Activated T-helper 17 cell treated with anti-CD3 and anti-CD28 coated beads, Interleukin-2, amount 50 U/mL, for 72 hours (primary cell): ENCODE measurements around the gene PRKRIP1. TPM values are rescaled to one million over a fixed set of nuclear protein-coding genes. Genes with fewer than 3 reads are reported as not detected.
A peak's percentile ranks its signal among the peaks of the same experiment; 100 is the strongest.
"Not testable (repeated sequence)": the region's sequence is repeated elsewhere in the genome, so short reads cannot be mapped to it uniquely, and the experiment has no call there.

Source experiments
- ATAC-seq: fragments of 150-1000 bp; cut with Tn5 transposase; replicated peaks from 2 replicates; pipeline ENCODE4 v1.10.0; 2021; ENCODE audit warnings: mild to moderate bottlenecking, moderate library complexity
- H3K27ac Mint-ChIP-seq: one replicate; pipeline ENCODE4 v1.8.0; 2022; ENCODE audit warnings: mixed read lengths
- H3K27me3 Mint-ChIP-seq: one replicate; pipeline ENCODE4 v1.8.0; 2022; ENCODE audit warnings: mixed read lengths
- H3K36me3 Mint-ChIP-seq: one replicate; pipeline ENCODE4 v1.8.0; 2022; ENCODE audit warnings: low read depth, mild to moderate bottlenecking, mixed read lengths
- H3K4me1 Mint-ChIP-seq: one replicate; pipeline ENCODE4 v1.8.0; 2022; ENCODE audit warnings: mixed read lengths
- H3K4me3 Mint-ChIP-seq: one replicate; pipeline ENCODE4 v1.8.0; 2022; ENCODE audit warnings: mild to moderate bottlenecking, mixed read lengths
- H3K9me3 Mint-ChIP-seq: one replicate; pipeline ENCODE4 v1.8.0; 2022; ENCODE audit warnings: mixed read lengths
- total RNA-seq, 2 donors: library from RNA; stranded (reverse); gene quantifications; one replicate each; pipeline ENCODE4 v1.2.3, GENCODE V29; 2022

Gene PRKRIP1
- total RNA-seq, 2 donors from 2014 or later = 41.7 to 76.6 TPM

GRCh38 chr7:102451371-102452054, 55.4 kb downstream of the PRKRIP1 start:
- Mint-ChIP-seq H3K4me1 (no peaks in the 10 kb centered on the region), H3K27ac (no peak overlapping the region), H3K9me3 (no peaks in the 10 kb centered on the region), H3K36me3 (peaks cover 9% of the 10 kb centered on the region), H3K27me3 (no peaks in the 10 kb centered on the region), H3K4me3 (no peak overlapping the region)
- ATAC-seq = no peak

DNA sequence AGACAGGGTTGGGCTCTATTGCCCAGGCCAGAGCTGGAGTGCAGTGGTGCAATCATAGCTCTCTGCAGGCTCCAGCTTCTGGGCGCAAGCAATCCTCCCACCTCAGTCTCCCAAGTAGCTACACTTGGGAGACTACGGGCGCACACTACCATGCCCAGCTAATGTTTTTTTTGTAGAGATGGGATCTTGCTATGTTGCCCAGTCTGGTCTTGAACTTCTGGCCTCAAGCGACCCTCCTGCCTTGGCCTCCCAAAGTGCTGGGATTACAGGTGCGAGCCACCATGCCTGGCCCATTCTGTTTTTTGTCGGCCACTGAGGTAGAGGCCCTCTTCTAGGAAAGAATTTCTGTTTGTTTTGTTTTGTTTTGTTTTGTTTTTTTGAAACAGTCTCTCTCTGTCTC, 56.3 kb downstream of the PRKRIP1 start:
- Mint-ChIP-seq H3K4me1 (no peaks in the 10 kb centered on the region), H3K27ac (no peak overlapping the region), H3K9me3 (no peaks in the 10 kb centered on the region), H3K4me3 (no peak overlapping the region), H3K36me3 (peaks cover 19% of the 10 kb centered on the region), H3K27me3 (no peaks in the 10 kb centered on the region)
- no peak for ATAC-seq

DNA sequence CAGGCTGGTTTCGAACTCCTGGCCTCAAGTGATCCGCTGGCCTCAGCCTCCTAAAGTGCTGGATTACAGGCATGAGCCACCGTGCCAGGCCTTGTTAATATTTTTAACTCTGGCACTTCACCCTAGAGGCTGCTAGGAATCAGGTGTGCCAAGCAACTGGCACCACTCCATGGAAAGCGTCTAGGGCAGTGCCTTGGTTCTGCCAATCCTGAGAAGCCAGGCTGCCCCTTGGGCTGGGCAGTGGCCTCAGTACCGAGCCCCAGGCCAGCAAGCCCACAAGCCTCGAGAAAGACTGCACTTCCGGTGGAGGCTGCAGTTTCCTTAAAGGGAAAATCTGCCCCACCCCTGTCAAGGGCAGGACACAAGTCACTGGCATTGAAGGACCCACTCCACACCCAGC, 57.2 kb downstream of the PRKRIP1 start:
- H3K27ac Mint-ChIP-seq = no peak overlapping the region
- H3K27me3 Mint-ChIP-seq = no peaks in the 10 kb centered on the region
- no peaks in the 10 kb centered on the region for H3K4me1 Mint-ChIP-seq
- no peak for ATAC-seq
- no peaks in the 10 kb centered on the region for H3K9me3 Mint-ChIP-seq
- peaks cover 27% of the 10 kb centered on the region for H3K36me3 Mint-ChIP-seq
- no peak overlapping the region for H3K4me3 Mint-ChIP-seq

- Mint-ChIP-seq H3K27me3 (no peaks in the 10 kb centered on the region), H3K9me3 (no peaks in the 10 kb centered on the region), H3K27ac (no peak overlapping the region), H3K4me1 (no peaks in the 10 kb centered on the region), H3K36me3 (peaks cover 29% of the 10 kb centered on the region), H3K4me3 (no peak overlapping the region)
- ATAC-seq = no peak
Measured at GRCh38 chr7:102454468-102454867, 58.3 kb downstream of the PRKRIP1 start.

DNA sequence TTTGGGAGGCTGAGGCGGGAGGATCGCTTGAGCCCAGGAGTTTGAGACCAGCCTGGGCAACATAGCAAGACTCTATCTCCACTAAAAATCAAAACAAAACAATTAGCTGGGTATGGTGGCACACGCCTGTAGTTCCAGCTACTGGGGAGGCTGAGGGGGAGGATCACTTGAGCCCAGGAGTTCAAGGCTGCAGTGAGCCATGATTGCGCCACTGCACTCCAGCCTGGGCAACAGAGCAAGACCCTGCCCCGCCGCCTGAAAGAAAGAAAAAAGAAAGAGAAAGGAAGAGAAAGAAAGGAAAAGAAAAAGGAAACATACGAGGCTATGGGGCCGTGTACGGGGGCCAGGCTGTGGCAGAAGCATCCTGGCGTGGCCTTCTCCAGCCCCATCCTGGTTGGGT, 58.8 kb downstream of the PRKRIP1 start:
- H3K4me1 Mint-ChIP-seq, H3K27me3 Mint-ChIP-seq, ATAC-seq, H3K9me3 Mint-ChIP-seq, H3K27ac Mint-ChIP-seq, H3K4me3 Mint-ChIP-seq: not testable (repeated sequence)
- H3K36me3 Mint-ChIP-seq = peaks cover 29% of the 10 kb centered on the region

DNA sequence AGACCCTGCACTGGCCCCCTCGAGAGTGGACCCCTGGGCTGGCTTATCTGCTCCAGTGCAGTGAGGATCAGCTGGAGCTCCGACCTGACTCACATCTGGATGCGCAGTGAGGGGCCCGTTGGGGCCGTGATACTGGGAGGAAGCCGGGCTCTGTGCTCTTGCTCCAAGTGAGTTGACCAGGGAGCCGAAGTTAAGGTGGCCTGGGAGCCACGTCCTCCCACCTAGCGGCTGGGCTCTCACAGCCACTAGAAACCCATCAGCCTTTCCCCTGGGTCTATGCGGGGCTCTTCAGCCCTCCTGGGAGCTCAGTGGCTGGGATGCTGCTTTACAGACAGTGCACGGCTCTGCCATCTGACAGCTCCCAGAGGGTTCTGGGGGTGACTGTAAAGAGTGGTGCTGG, 59.4 kb downstream of the PRKRIP1 start:
- Mint-ChIP-seq H3K27ac (no peak overlapping the region), H3K9me3 (no peaks in the 10 kb centered on the region), H3K4me3 (no peak overlapping the region)

GRCh38 chr7:102456327-102456726, 60.2 kb downstream of the PRKRIP1 start:
- H3K36me3 Mint-ChIP-seq = peaks cover 29% of the 10 kb centered on the region
- H3K9me3 Mint-ChIP-seq = no peaks in the 10 kb centered on the region
- no peak overlapping the region for H3K4me3 Mint-ChIP-seq
- H3K4me1 Mint-ChIP-seq = no peaks in the 10 kb centered on the region
- ATAC-seq = no peak
- H3K27ac Mint-ChIP-seq = no peak overlapping the region
- no peaks in the 10 kb centered on the region for H3K27me3 Mint-ChIP-seq

More for the DNA sequence above, 59.4 kb downstream of the PRKRIP1 start:
- Mint-ChIP-seq H3K36me3 (peaks cover 29% of the 10 kb centered on the region), H3K27me3 (no peaks in the 10 kb centered on the region), H3K4me1 (no peaks in the 10 kb centered on the region)
- ATAC-seq = no peak

DNA sequence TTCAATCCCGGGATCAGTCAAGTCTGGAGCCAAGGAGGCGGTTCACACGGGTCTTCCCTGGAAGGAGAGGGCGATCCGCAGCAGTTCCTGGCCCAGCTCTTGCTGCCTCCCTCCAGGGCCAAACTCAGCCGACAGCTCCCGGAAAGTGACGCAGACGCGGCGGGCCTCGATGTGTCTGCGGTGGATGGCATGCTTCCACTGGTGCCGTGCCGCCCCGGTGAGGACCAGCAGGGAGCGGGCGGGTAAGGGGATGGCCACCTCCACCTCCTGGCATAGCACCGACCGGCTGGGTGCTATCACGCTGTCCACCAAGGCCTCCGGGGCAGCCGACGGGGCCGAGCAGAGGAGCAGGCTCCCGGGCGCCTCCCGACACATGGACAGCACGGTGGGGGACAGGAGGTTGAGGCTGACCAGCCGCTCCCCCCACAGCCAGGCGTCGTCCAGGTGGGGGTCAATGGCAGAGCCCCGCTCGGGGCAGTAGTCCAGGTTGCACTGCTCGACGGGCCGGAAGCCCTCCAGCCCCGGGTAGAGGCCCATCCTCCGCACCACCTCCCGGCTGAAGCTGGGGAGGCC, 61.3 kb downstream of the PRKRIP1 start:
- no peak overlapping the region for H3K4me3 Mint-ChIP-seq
- no peak overlapping the region for H3K27ac Mint-ChIP-seq

GRCh38 chr7:102459221-102459844, 63.2 kb downstream of the PRKRIP1 start:
- ATAC-seq = no peak
- Mint-ChIP-seq H3K27ac (no peak overlapping the region), H3K36me3 (peaks cover 29% of the 10 kb centered on the region), H3K9me3 (no peaks in the 10 kb centered on the region), H3K27me3 (no peaks in the 10 kb centered on the region), H3K4me1 (peaks cover 12% of the 10 kb centered on the region), H3K4me3 (no peak overlapping the region)

More for the DNA sequence above, 61.3 kb downstream of the PRKRIP1 start:
- Mint-ChIP-seq H3K27me3 (no peaks in the 10 kb centered on the region), H3K4me1 (peaks cover under 1% of the 10 kb centered on the region), H3K36me3 (peaks cover 29% of the 10 kb centered on the region), H3K9me3 (no peaks in the 10 kb centered on the region)
- ATAC-seq = no peak

DNA sequence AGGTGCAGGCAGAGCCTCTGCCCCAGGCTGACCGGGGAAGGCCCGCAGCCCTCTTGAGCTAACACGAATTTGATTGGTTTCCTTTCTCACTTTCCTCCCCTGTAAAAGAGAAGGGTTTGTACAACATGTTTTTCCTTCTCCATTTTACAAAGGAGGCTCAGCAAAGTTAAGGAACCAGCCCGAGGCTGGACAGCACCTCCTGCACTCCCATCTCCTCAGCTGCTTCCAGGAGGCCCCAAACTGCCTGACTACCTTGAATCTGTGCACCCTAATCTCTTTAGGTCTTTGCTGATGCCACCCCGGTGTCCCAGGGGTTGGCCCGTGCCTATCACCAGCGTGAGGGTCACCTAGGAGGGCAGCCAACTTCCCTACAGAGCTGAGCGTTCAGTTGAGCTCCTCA, 64.3 kb downstream of the PRKRIP1 start:
- H3K27ac Mint-ChIP-seq = no peak overlapping the region
- no peaks in the 10 kb centered on the region for H3K9me3 Mint-ChIP-seq
- no peaks in the 10 kb centered on the region for H3K27me3 Mint-ChIP-seq
- no peak for ATAC-seq
- H3K4me1 Mint-ChIP-seq = peaks cover 12% of the 10 kb centered on the region
- no peak overlapping the region for H3K4me3 Mint-ChIP-seq
- peaks cover 29% of the 10 kb centered on the region for H3K36me3 Mint-ChIP-seq

DNA sequence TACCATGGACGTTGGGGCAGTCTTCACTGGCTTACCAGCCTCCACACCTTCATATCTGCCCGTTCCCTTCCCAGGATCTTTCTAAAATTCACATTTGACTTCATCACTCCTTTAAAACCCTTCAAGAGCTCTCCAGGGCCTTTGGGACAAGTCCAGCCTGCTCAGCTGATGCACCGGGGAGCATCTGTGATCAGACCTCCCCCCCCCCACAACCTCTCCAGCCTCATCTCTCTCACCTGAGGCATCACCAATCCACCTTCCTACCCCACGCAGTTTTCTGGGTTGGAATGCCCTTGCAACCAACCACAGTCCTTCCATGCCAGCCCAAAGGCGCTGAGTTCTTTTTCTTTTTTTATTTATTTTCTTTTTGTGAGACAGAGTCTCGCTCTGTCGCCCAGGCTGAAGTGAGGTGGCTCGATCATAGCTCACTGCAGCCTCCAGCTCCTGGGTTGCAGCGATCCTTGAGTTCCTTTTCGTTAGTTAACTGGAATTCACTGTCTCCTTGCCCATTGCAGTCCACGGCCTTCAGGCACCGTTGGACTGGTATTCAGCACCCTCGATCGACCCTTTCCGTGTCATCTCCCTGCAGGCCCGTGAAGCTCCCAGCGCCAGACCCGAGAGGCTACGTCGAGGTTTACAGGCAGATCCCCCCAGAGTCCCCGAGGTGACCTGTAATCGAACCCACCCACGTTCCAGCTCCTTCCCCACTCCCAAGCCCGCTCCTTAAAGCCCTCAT, 67.8 kb downstream of the PRKRIP1 start:
- Mint-ChIP-seq H3K4me3 (peak overlapping the region; percentile 89), H3K9me3 (no peaks in the 10 kb centered on the region)
- ATAC-seq = no peak

DNA sequence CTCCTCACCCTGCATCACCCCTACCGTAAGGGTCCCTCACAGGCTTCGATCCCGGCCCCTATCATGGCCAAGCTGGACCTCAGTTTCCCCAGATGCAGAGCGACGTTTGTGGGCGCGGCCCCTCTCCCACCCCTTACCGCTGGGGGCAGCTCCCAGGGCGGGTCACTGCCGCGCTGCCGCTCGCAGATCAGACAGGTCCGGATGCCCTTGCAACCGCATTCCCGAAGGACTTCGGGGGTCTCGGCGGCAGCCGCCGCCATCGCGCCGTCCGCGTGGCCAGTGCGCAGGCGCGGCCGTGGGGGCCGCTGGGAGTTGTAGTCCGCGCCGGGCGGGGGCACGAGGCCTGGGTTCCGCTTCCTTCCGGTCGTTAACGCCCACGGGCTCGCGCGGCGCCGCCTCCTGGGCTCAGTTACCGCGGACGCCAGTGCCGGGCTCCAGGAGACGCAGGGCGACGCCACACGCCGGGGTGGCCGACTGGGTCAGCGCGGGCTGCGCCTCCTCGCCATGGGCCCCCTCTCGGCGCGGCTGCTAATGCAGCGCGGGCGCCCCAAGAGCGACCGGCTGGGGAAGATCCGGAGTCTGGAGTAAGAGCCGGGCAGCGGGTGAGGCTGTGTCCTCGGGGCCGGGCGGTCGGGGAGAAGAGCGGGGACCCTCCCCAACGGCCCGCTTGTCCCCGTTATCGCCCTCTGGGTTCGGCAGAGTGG, 68.6 kb downstream of the PRKRIP1 start, which contains the start of the genes ALKBH4 and LRWD1:
ALKBH4 (minus strand) TSS at position 287 of the 704 bp plus-strand sequence; CDS start at position 260, 27 bp downstream.
LRWD1 (plus strand) TSS at position 408 of the 704 bp plus-strand sequence; CDS start at position 505, 97 bp downstream.
- no peaks in the 10 kb centered on the region for H3K27me3 Mint-ChIP-seq
- peaks cover 16% of the 10 kb centered on the region for H3K4me1 Mint-ChIP-seq

More for the DNA sequence above, 67.8 kb downstream of the PRKRIP1 start:
- H3K4me1 Mint-ChIP-seq = peaks cover 16% of the 10 kb centered on the region
- H3K27ac Mint-ChIP-seq = peak overlapping the region; percentile 89
- H3K27me3 Mint-ChIP-seq = no peaks in the 10 kb centered on the region
- H3K36me3 Mint-ChIP-seq = peaks cover 1% of the 10 kb centered on the region

DNA sequence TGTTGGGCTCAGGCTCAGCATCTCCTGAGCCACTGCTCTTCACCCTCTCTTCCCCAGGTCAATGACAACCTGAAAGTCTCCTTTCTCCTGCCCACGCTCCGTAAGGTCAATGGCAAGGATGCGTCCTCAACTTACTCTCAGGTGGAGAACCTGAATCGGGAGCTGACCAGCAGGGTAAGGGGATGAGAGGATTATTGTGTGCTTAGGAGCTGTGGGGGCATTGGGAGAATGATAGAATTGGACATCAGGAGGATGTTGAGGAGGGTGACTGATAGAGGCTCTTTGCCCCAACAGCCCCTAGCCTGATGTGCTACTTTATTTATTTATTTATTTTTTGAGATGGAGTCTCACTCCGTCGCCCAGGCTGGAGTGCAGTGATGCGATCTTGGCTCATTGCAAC, 69.9 kb downstream of the PRKRIP1 start:
- no peaks in the 10 kb centered on the region for H3K9me3 Mint-ChIP-seq
- ATAC-seq = no peak
- H3K4me1 Mint-ChIP-seq = peaks cover 16% of the 10 kb centered on the region
- H3K4me3 Mint-ChIP-seq = peak overlapping the region; percentile 89
- no peak overlapping the region for H3K27ac Mint-ChIP-seq
- peaks cover 5% of the 10 kb centered on the region for H3K36me3 Mint-ChIP-seq
- H3K27me3 Mint-ChIP-seq = no peaks in the 10 kb centered on the region

More for the DNA sequence above, 68.6 kb downstream of the PRKRIP1 start, which contains the start of the genes ALKBH4 and LRWD1:
- ATAC-seq = peak; percentile 98
- peak within 1 kb of the TSS; percentile 89 for H3K27ac Mint-ChIP-seq
- H3K4me3 Mint-ChIP-seq = peak within 1 kb of the TSS; percentile 89
- no peaks in the 10 kb centered on the region for H3K36me3 Mint-ChIP-seq
- no peaks in the 10 kb centered on the region for H3K9me3 Mint-ChIP-seq
